Mesodermal cell (in vitro differentiated cells): Measurements from ENCODE around the gene TMEM120B.

ENCODE experiments used
- H3K27ac ChIP-seq: 2 replicates; pipeline ENCODE4 v1.7.0; 2013; ENCODE audit warnings: mild to moderate bottlenecking, low read depth, low read length, moderate library complexity; ENCODE audit not compliant: severe bottlenecking
- H3K36me3 ChIP-seq: 2 replicates; pipeline ENCODE4 v1.7.1; 2013; ENCODE audit warnings: mild to moderate bottlenecking, low read length, moderate library complexity; ENCODE audit not compliant: control insufficient read depth, insufficient read depth
- H3K4me1 ChIP-seq: one replicate; pipeline ENCODE4 v1.7.1; 2013; ENCODE audit warnings: mild to moderate bottlenecking, low read length; ENCODE audit not compliant: insufficient read depth, control insufficient read depth, poor library complexity, severe bottlenecking
- H3K4me3 ChIP-seq: 2 replicates; pipeline ENCODE4 v1.7.0; 2013; ENCODE audit warnings: low read length, control low read depth, mild to moderate bottlenecking; ENCODE audit not compliant: insufficient read depth, poor library complexity, severe bottlenecking; ENCODE audit errors: extremely low read depth
- H3K9me3 ChIP-seq: 2 replicates; pipeline ENCODE4 v1.7.1; 2013; ENCODE audit warnings: mild to moderate bottlenecking, low read length, moderate library complexity; ENCODE audit not compliant: control insufficient read depth
- WGBS, 2 experiments: methylation state at CpG; one replicate each; pipeline ENCODE4 v1.1.5; 2013; ENCODE audit warnings: missing lambda C conversion rate in 2 of 2; ENCODE audit not compliant: insufficient coverage in 2 of 2; 5-methylcytosine and 5-hydroxymethylcytosine counted together

The TMEM120B gene

GRCh38 chr12:121720762-121721161 lies 8.2 kb downstream of the TMEM120B start:
- no peaks in the 10 kb centered on the region for H3K9me3 ChIP-seq
- H3K27ac ChIP-seq = peak overlapping the region; percentile 93
- WGBS, 2 experiments = 92 to 97% methylated on average over 4 to 5 of the region's 5 CpGs
- peaks cover 19% of the 10 kb centered on the region for H3K4me1 ChIP-seq
- H3K4me3 ChIP-seq = no peak overlapping the region
- H3K36me3 ChIP-seq = peaks cover 27% of the 10 kb centered on the region

DNA sequence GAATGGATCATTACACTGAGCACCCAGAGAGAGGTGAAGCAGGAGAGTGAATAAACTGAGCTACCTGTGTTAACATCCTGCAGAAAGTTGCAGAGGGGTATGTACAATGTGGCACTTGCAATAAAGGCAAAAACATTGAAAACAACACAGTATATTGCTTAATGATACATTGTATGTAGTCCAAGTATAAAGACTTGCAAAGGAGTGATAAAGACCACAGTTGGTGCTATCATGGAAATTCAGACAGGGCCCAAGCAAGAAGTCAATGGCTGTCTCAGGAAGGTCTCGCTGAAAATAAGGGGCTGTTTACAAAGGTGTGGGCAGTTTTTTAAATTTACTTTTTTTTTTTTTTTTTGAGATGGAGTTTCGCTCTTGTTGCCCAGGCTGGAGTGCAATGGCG lies 10.0 kb downstream of the TMEM120B start:
- Histone ChIP-seq H3K4me3 (no peak overlapping the region), H3K9me3 (no peaks in the 10 kb centered on the region), H3K27ac (no peak overlapping the region), H3K36me3 (peaks cover 27% of the 10 kb centered on the region), H3K4me1 (peaks cover 17% of the 10 kb centered on the region)
- WGBS, 2 experiments = 100% methylated on average over 1 of the region's 3 CpGs; no CpG with 5 or more reads in 1 of the 2 experiments

DNA sequence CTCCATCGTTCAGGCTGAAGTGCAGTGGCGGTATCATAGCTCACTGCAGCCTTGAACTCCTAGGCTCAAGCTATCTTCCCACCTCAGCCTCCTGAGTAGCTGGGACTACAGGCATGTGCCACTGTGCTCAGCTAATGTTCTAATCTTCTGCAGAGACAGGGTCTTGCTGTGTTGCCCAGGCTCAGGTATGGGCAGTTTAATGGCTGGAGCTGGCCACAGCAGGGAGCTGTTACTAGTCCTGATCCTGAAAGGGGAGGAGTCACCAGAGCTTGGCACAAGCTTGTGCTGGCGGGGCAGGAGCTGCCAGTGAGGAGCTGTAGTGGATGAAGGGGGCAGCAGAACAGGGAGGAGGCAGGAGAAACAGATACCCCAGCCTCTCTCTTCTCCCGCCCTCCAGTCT lies 10.6 kb downstream of the TMEM120B start:
- Histone ChIP-seq H3K4me3 (no peak overlapping the region), H3K4me1 (peaks cover 17% of the 10 kb centered on the region), H3K9me3 (no peaks in the 10 kb centered on the region), H3K36me3 (peaks cover 23% of the 10 kb centered on the region), H3K27ac (no peak overlapping the region)
- WGBS, 2 experiments = 90 to 100% methylated on average over 1 to 3 of the region's 4 CpGs

- no peaks in the 10 kb centered on the region for H3K9me3 ChIP-seq
Observed at GRCh38 chr12:121724925-121725324, 12.4 kb downstream of the TMEM120B start.

GRCh38 chr12:121725423-121725822 lies 12.9 kb downstream of the TMEM120B start:
- no peak overlapping the region for H3K27ac ChIP-seq
- no peak overlapping the region for H3K4me3 ChIP-seq
- H3K36me3 ChIP-seq = peaks cover 16% of the 10 kb centered on the region
- H3K4me1 ChIP-seq = peaks cover 5% of the 10 kb centered on the region
- no peaks in the 10 kb centered on the region for H3K9me3 ChIP-seq
- 83 to 84% methylated on average over 2 to 3 of the region's 3 CpGs for WGBS, 2 experiments

More at GRCh38 chr12:121724925-121725324, 12.4 kb downstream of the TMEM120B start:
- Histone ChIP-seq H3K4me3 (no peak overlapping the region), H3K4me1 (peaks cover 10% of the 10 kb centered on the region), H3K36me3 (peaks cover 16% of the 10 kb centered on the region), H3K27ac (no peak overlapping the region)
- 83% methylated on average over 1 of the region's 2 CpGs; no CpG with 5 or more reads in 1 of the 2 experiments for WGBS, 2 experiments

- Histone ChIP-seq H3K4me1 (no peaks in the 10 kb centered on the region), H3K9me3 (no peaks in the 10 kb centered on the region), H3K27ac (no peak overlapping the region), H3K4me3 (no peak overlapping the region), H3K36me3 (peaks cover 16% of the 10 kb centered on the region)
- 91% methylated on average over 5 to 6 of the region's 6 CpGs for WGBS, 2 experiments
Observed at GRCh38 chr12:121729021-121729420, 16.5 kb downstream of the TMEM120B start.

- no peaks in the 10 kb centered on the region for H3K9me3 ChIP-seq
- H3K27ac ChIP-seq = no peak overlapping the region
- peaks cover 4% of the 10 kb centered on the region for H3K36me3 ChIP-seq
- H3K4me3 ChIP-seq = no peak overlapping the region
- 98% methylated on average over 5 of the region's 7 CpGs; no CpG with 5 or more reads in 1 of the 2 experiments for WGBS, 2 experiments
- H3K4me1 ChIP-seq = no peaks in the 10 kb centered on the region
Observed at GRCh38 chr12:121731473-121731872, 18.9 kb downstream of the TMEM120B start.

GRCh38 chr12:121733849-121734248 lies 21.3 kb downstream of the TMEM120B start:
- Histone ChIP-seq H3K36me3 (peaks cover 4% of the 10 kb centered on the region), H3K4me1 (no peaks in the 10 kb centered on the region), H3K4me3 (no peak overlapping the region), H3K27ac (no peak overlapping the region), H3K9me3 (no peaks in the 10 kb centered on the region)
- 97 to 100% methylated on average over 7 of the region's 8 CpGs for WGBS, 2 experiments

DNA sequence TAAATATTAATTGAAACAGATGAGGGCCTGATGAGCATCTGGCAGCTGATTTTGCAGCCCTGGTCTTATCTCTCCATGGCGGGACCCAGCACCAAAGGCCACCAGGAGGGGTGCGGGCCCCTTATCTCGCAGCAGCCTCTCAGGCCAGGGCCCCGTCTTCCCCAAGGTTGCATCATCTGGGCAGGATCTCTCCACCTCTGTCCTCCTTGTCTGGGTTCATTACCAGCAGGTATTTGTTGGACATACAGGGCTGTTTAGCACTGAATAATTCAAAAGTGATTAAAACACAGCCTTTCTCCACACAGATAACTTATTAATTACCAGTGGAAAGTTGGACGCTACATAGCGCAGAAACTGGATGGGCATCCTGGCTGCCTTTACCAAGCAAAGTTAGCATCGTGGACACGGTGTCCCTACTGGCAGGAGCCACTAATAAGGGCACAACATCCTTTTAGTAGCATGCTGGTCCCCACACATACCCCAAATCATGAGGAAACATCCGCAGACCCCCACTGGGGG lies 25.8 kb downstream of the TMEM120B start:
- Histone ChIP-seq H3K4me1 (no peaks in the 10 kb centered on the region), H3K36me3 (peaks cover under 1% of the 10 kb centered on the region), H3K4me3 (no peak overlapping the region), H3K27ac (no peak overlapping the region), H3K9me3 (no peaks in the 10 kb centered on the region)
- WGBS, 2 experiments = 95 to 96% methylated on average over 7 to 9 of the region's 9 CpGs

GRCh38 chr12:121740847-121741246 lies 28.3 kb downstream of the TMEM120B start:
- no peak overlapping the region for H3K27ac ChIP-seq
- WGBS, 2 experiments = 96% methylated on average over 3 of the region's 4 CpGs; no CpG with 5 or more reads in 1 of the 2 experiments
- peaks cover 13% of the 10 kb centered on the region for H3K36me3 ChIP-seq
- no peaks in the 10 kb centered on the region for H3K9me3 ChIP-seq
- no peaks in the 10 kb centered on the region for H3K4me1 ChIP-seq
- H3K4me3 ChIP-seq = no peak overlapping the region

- no peaks in the 10 kb centered on the region for H3K4me1 ChIP-seq
- H3K4me3 ChIP-seq = no peak overlapping the region
- H3K9me3 ChIP-seq = no peaks in the 10 kb centered on the region
- WGBS, 2 experiments = 90 to 92% methylated on average over 2 to 5 of the region's 6 CpGs
- H3K36me3 ChIP-seq = peaks cover 13% of the 10 kb centered on the region
- H3K27ac ChIP-seq = no peak overlapping the region
Observed at GRCh38 chr12:121741743-121742142, 29.2 kb downstream of the TMEM120B start.
